GM21367 (cell line): Measurements from ENCODE around the gene PLCH1.

Experiments
- ATAC-seq: cut with Tn5 transposase; IDR thresholded peaks from one replicate; pipeline ENCODE4 v1.9.1; 2021; ENCODE audit not compliant: unreplicated experiment

PLCH1 gene

DNA sequence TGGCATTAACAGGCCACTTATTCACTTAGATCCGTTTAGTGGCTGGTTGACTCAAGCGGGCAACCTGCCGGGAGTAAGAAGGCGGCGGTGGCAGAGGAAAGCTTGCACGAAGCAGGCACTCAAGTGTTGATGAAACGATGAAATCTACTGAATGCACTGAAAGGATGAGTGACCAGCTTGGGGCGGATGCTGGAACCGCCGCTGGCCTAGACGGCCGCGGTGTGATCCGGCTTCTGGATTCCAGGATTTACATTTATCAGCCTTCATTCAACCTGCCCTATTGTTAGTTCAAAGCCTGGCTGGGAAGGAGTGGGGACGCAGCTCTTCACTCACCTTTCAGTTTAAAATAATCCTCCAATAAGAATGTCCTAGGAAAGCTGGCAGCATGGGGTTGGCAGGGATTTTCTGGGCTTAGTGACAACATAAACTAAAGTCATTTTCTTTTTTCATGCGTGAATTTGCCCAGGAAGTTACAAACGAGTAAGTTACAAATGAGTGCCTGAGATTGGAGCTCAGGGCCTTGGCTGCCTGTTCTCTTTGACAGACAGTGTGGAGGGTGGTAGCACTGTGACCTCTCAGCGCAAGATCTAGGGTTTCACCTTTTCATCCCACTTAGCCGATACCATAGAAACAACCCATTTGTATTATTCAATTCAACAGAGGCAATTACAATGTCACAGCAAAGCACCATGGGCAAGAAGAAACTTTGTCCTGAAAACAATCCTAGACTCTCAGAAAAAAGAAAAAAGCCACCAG is 1.1 kb upstream of the PLCH1 start:
- no peak for ATAC-seq

- ATAC-seq: peak; percentile 37
These were observed 753 bp downstream of the PLCH1 start for GRCh38 chr3:155744010-155744625.

GRCh38 chr3:155743606-155744005 is 1.3 kb downstream of the PLCH1 start:
- no peak for ATAC-seq

DNA sequence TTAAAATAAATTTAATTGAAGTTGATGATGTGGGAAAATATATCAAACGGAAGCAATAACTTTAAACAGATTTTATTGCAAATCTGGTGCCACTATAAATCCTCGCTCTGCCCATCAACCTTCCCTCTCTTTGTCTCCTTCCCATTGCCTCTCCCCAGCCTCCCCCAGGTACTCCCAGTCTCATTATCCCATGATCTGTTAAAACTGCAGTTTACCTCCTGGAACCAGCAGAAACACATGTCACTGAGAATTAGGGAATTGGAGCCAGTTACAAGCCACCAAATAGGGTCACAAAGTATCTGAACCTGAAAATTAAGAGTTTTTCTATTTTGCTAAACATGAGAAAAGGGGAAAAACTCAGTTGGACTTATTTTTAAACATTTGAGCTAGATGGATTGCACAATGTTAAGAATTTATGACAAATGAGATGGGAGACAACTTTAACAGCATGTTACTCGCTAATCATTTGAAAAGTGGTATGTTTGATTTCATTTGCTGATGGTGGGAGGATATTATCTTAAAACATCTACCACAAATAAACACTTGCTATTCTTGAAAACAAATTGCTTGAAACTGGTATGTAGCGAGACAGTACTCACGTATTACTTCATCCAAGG is 2.4 kb downstream of the PLCH1 start:
- ATAC-seq: no peak

GRCh38 chr3:155741603-155742002 is 3.3 kb downstream of the PLCH1 start:
- ATAC-seq: no peak

GRCh38 chr3:155741101-155741500 is 3.8 kb downstream of the PLCH1 start:
- ATAC-seq: no peak

- ATAC-seq: no peak
These were observed 5.7 kb downstream of the PLCH1 start for GRCh38 chr3:155739154-155739553.

DNA sequence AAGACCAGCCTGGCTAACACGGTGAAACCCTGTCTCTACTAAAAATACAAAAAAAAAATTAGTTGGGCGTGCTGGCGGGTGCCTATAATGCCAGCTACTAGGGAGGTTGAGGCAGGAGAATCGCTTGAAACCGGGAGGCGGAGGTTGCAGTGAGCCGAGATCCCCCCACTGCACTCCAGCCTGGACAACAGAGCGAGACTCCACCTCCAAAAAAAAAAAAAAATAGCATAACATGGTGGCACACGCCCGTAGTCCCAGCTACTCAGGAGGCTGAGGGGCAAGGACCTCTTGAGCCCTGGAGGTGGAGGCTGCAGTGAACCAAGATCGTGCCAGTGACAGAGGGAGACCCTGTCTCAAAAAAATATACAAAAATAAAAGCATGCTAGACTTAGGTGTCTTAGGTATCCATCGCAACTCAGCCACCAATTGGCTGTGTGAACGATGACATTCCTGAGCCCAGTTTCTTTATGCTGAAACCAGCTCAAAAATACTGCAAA is 6.2 kb downstream of the PLCH1 start:
- ATAC-seq: no peak

GRCh38 chr3:155737844-155738460 is 6.9 kb downstream of the PLCH1 start:
- ATAC-seq: peak; percentile 90

- no peak for ATAC-seq
These were observed 8.5 kb downstream of the PLCH1 start for GRCh38 chr3:155736381-155736780.

- no peak for ATAC-seq
These were observed 14.0 kb downstream of the PLCH1 start for GRCh38 chr3:155730843-155731242.

GRCh38 chr3:155727836-155728235 is 17.0 kb downstream of the PLCH1 start:
- no peak for ATAC-seq

DNA sequence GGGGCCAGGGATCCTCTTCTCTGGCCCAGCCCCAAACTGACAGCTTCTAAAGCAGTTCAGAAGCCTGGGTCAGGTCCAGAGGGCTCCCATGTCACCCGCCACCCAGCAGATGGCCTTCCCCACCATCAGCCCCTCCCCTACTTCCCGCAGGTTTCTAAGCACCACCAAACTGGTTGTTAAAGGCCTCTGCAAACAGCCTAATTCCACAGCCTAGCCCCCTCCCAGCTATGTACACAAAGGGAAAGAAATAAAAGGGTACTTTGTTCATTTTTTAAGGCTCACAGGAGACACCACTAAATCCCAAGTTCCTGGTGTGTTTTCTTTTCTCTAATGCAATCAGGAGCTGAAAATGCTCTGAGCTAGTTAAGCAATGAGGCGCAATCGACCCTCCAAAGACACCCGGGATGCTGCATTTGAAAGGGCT is 30.6 kb downstream of the PLCH1 start:
- no peak for ATAC-seq

GRCh38 chr3:155712008-155712407 is 32.9 kb downstream of the PLCH1 start:
- ATAC-seq: peak; percentile 98

DNA sequence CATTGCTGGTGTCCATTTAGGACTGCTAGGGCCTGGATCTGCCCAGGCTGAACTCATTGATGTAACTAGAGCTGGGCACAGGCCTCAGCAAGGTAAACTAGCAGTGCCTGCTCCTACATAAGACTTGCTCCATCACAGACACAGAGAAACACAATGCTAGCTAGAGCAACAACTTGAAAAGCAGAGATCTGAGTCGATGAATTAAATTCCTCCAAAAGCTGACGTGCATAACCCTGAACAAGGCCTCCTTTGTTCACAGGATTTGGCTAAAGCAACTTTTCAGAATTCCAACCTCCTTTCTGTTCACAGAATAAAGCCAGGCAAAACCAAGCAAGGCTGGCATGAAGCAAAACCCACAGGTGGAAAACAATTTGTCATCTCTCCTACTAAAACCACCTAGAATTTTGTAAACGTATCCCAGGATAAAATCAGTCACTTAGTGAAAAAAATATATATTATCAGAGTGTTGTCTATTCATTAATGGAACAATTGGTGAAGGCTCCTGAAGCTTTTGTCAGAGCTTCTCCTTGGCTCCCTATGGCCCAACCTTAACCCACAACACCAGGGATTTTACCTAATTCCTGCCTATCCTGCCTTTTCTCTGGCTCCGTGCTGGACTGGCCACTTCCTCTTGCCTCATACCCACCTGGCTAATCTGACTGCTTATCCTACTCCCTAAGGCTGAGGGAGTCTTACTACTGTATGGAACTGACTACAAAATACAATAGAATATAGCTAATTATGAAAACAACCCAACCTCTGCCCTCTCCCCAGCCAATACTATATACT is 39.9 kb downstream of the PLCH1 start:
- ATAC-seq: no peak

DNA sequence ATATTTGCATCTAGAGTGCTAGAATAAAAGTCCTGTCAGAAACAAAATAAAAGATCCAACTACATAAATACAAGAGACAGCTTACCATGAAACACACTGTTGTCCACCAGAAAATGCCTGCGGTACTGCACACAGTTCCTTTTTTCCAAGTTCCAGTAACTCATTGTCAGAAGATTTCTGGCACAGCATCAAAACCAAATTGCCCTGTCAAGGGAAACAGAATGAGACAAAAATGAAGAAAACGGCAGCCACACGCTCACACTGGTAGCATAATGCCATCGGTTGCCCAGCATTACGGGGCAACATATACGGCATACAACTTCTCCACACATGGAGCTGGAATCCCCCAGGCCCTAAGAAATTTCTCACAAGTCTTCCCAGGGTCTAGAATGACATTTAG is 40.8 kb downstream of the PLCH1 start:
- ATAC-seq: no peak

- no peak for ATAC-seq
These were observed 41.9 kb downstream of the PLCH1 start for GRCh38 chr3:155702745-155703591.

DNA sequence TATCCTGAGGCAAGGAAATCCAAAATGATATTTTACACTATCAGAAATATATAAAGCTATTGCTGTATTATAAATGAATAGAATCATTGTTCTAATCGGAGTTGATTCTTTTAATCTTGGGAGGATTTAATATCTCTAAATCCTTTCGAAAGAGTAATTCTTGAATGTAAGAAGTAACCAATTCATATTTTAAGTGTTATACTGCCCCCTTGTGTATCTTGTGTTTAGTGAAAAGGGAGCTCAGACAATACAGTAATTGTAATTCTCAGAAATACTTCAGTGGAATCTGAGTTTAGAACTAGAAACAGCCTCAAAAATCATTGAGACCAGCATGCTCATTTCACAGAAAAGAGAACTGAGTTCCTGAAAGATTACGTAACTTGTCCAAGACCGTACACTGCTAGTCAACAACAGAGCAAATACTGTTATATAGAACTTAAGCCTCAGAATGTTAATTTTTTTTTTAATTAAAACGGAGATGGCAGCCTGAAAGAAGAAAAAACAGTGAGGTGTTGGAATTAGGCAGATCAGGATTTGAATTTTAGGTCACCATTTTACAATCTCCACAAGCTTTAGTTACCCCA is 42.9 kb downstream of the PLCH1 start:
- ATAC-seq: peak; percentile 70

DNA sequence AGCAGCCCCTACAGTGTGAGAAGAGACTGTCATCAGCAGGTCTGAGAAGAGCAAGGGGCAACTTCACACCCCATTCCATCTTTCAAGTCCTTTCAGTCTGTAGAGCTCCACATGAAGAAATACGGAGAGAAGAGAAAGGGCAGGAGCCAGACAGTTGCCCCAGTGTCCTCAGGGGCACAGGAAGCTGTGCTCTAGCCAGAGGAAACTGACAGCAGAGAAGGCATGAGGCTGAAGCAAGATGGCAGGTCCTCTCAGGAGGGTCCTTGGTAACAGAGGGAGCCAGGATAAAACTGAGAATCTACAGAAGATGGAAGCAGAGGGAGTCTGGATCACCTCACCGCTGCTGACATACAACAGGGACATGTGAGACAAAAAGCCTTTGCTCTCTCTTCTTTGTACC is 47.3 kb downstream of the PLCH1 start:
- no peak for ATAC-seq

GRCh38 chr3:155690921-155691320 is 54.0 kb downstream of the PLCH1 start:
- ATAC-seq: no peak
